Gastroesophageal sphincter (tissue), 4 donors: Measurements from ENCODE around the gene IL20RB. TPM values are rescaled to one million over a fixed set of nuclear protein-coding genes. Genes with fewer than 3 reads are reported as not detected.
A peak's percentile ranks its signal among the peaks of the same experiment; 100 is the strongest.
"Not testable (repeated sequence)": the region's sequence is repeated elsewhere in the genome, so short reads cannot be mapped to it uniquely, and the experiment has no call there.

Experiments used
- ATAC-seq: fragments of 150-250 bp; one replicate; pipeline ENCODE4 v1.9.1; 2016; ENCODE audit warnings: mild to moderate bottlenecking, moderate library complexity
- H3K27ac ChIP-seq, 4 donors: fragments of 200-600 bp; sonication (generic) in 3 of 4; 1 replicate in 3 of 4; 2 replicates in 1 of 4; pipeline ENCODE4 v1.5.1; 2016 to 2019
- H3K27me3 ChIP-seq: fragments of 200-600 bp; sonication (generic); one replicate; pipeline ENCODE4 v1.5.1; 2019
- H3K36me3 ChIP-seq, 2 donors: fragments of 200-600 bp; sonication (generic); one replicate each; pipeline ENCODE4 v1.5.1; 2019; ENCODE audit warnings: control low read depth in 1 of 2
- H3K4me1 ChIP-seq, 3 donors: fragments of 200-600 bp; sonication (generic); 1 replicate in 2 of 3; 2 replicates in 1 of 3; pipeline ENCODE4 v1.5.1; 2016 to 2019; ENCODE audit warnings: control low read depth in 2 of 3
- H3K4me3 ChIP-seq, 2 donors: fragments of 200-600 bp; sonication (generic); one replicate each; pipeline ENCODE4 v1.5.1; 2019; ENCODE audit warnings: mild to moderate bottlenecking in 1 of 2, moderate library complexity in 1 of 2
- H3K9me3 ChIP-seq, 3 donors: fragments of 200-600 bp; sonication (generic); one replicate each; pipeline ENCODE4 v1.5.1; 2017 to 2019; ENCODE audit warnings: control low read depth in 2 of 3
- CTCF ChIP-seq, 4 experiments: fragments of 200-600 bp in 2 of 4; fragments of 450-650 bp in 2 of 4; sonication (generic) in 1 of 4; IDR thresholded peaks; one replicate each; pipeline ENCODE4 v1.5.1; 2017 to 2019; ENCODE audit warnings: antibody characterized with exemption in 4 of 4, mild to moderate bottlenecking in 2 of 4, moderate library complexity in 2 of 4
- EP300 ChIP-seq: sonication (generic); formaldehyde crosslinking; IDR thresholded peaks from one replicate; pipeline ENCODE4 v1.6.1; 2017; ENCODE audit warnings: antibody characterized with exemption, mild to moderate bottlenecking
- POLR2A ChIP-seq, 2 donors: fragments of 450-650 bp; IDR thresholded peaks; one replicate each; pipeline ENCODE4 v1.6.1; 2017; ENCODE audit warnings: antibody characterized with exemption in 2 of 2, mild to moderate bottlenecking in 2 of 2, moderate library complexity in 1 of 2
- POLR2AphosphoS5 ChIP-seq: sonication (generic); formaldehyde crosslinking; IDR thresholded peaks from one replicate; pipeline ENCODE4 v1.6.1; 2017; ENCODE audit warnings: antibody characterized with exemption
- WGBS, 2 donors: methylation state at CpG; one replicate each; pipeline ENCODE4 v1.1.5; 2018; ENCODE audit warnings: low coverage in 1 of 2; 5-methylcytosine and 5-hydroxymethylcytosine counted together
- total RNA-seq, 4 donors: library from RNA; depleted of rRNA; stranded (reverse); fragments of >200 nt; gene quantifications; one replicate each; pipeline ENCODE4 v1.1.0, GENCODE V29; 2016

The IL20RB gene
- total RNA-seq, 4 donors from 2014 or later, result 0.62 to 7.3 (median 1.0) TPM

GRCh38 chr3:137010137-137010536 lies 52.4 kb downstream of the IL20RB start:
- Histone ChIP-seq H3K27ac (no peak overlapping the region), H3K9me3 (no peaks in the 10 kb centered on the region), H3K4me1 (peaks cover 0 to 14% (median 0%) of the 10 kb centered on the region in 3 donors), H3K36me3 (no peaks in the 10 kb centered on the region), H3K27me3 (no peaks in the 10 kb centered on the region), H3K4me3 (no peak overlapping the region)
- TF ChIP-seq CTCF (IDR thresholded peaks at IDR 0.05) (no peak), POLR2A (IDR thresholded peaks at IDR 0.05) (no peak), EP300 (no peak), POLR2AphosphoS5 (no peak)
- 86 to 98% methylated on average over 4 to 6 of the region's 6 CpGs for WGBS, 2 donors
- ATAC-seq, result no peak

- H3K9me3 ChIP-seq, result no peaks in the 10 kb centered on the region
- no peaks in the 10 kb centered on the region for H3K36me3 ChIP-seq
- H3K27me3 ChIP-seq, result no peaks in the 10 kb centered on the region
- peaks cover 0 to 14% (median 0%) of the 10 kb centered on the region in 3 donors for H3K4me1 ChIP-seq
- 83 to 90% methylated on average over 2 of the region's 4 CpGs for WGBS, 2 donors
- no peak overlapping the region for H3K4me3 ChIP-seq
- TF ChIP-seq POLR2A (IDR thresholded peaks at IDR 0.05), result no peak
- no peak for TF ChIP-seq POLR2AphosphoS5
- ATAC-seq, result no peak
- H3K27ac ChIP-seq, result no peak overlapping the region
Observed at GRCh38 chr3:137011153-137011552, 53.4 kb downstream of the IL20RB start.

- Histone ChIP-seq H3K36me3 (no peaks in the 10 kb centered on the region), H3K9me3 (no peaks in the 10 kb centered on the region), H3K27me3 (no peaks in the 10 kb centered on the region), H3K4me3 (no peak overlapping the region), H3K27ac (no peak overlapping the region), H3K4me1 (peaks cover 0 to 14% (median 0%) of the 10 kb centered on the region in 3 donors)
- WGBS, 2 donors, result 10 to 56% methylated on average over 1 of the region's 3 CpGs
- TF ChIP-seq POLR2AphosphoS5 (no peak), EP300 (no peak), POLR2A (IDR thresholded peaks at IDR 0.05) (no peak)
- no peak for ATAC-seq
Observed at GRCh38 chr3:137012097-137012501, 54.3 kb downstream of the IL20RB start.

GRCh38 chr3:137013951-137014688 lies 56.3 kb downstream of the IL20RB start:
- peak; percentile 91 for ATAC-seq
- H3K4me3 ChIP-seq, result peak overlapping the region; percentile 53 to 59
- peaks cover 0 to 14% (median 0%) of the 10 kb centered on the region in 3 donors for H3K4me1 ChIP-seq
- H3K36me3 ChIP-seq, result no peaks in the 10 kb centered on the region
- no peaks in the 10 kb centered on the region for H3K9me3 ChIP-seq
- 3 to 8% methylated on average over 10 to 18 of the region's 18 CpGs for WGBS, 2 donors
- H3K27me3 ChIP-seq, result no peaks in the 10 kb centered on the region
- TF ChIP-seq CTCF (IDR thresholded peaks at IDR 0.05) (peak; percentile 84 to 97 (median 94)), EP300 (no peak)
- H3K27ac ChIP-seq, result peak overlapping the region; percentile 56 to 79 (median 74)

GRCh38 chr3:137017316-137017715 lies 59.5 kb downstream of the IL20RB start:
- not testable (repeated sequence) for ATAC-seq, H3K9me3 ChIP-seq, H3K4me3 ChIP-seq, H3K27ac ChIP-seq, H3K36me3 ChIP-seq, H3K27me3 ChIP-seq
- H3K4me1 ChIP-seq, result peaks cover 0 to 14% (median 0%) of the 10 kb centered on the region in 3 donors
- 86% methylated on average over 1 of the region's 1 CpG for WGBS, 2 donors

- TF ChIP-seq POLR2AphosphoS5 (no peak), POLR2A (IDR thresholded peaks at IDR 0.05) (no peak), EP300 (no peak)
- 26 to 55% methylated on average over 3 to 4 of the region's 5 CpGs for WGBS, 2 donors
- H3K4me1 ChIP-seq, result no peaks in the 10 kb centered on the region
- no peak overlapping the region for H3K27ac ChIP-seq
- H3K9me3 ChIP-seq, result no peaks in the 10 kb centered on the region
- H3K27me3 ChIP-seq, result no peaks in the 10 kb centered on the region
- no peaks in the 10 kb centered on the region for H3K36me3 ChIP-seq
- no peak for ATAC-seq
- H3K4me3 ChIP-seq, result no peak overlapping the region
Observed at GRCh38 chr3:137020315-137020714, 62.5 kb downstream of the IL20RB start.

- no peak for ATAC-seq
- no peaks in the 10 kb centered on the region for H3K9me3 ChIP-seq
- TF ChIP-seq POLR2A (IDR thresholded peaks at IDR 0.05) (no peak), EP300 (no peak), POLR2AphosphoS5 (no peak), CTCF (IDR thresholded peaks at IDR 0.05) (no peak)
- H3K36me3 ChIP-seq, result no peaks in the 10 kb centered on the region
- 80 to 94% methylated on average over 2 of the region's 2 CpGs for WGBS, 2 donors
- H3K27ac ChIP-seq, result no peak overlapping the region
- no peak overlapping the region for H3K4me3 ChIP-seq
- H3K4me1 ChIP-seq, result no peaks in the 10 kb centered on the region
- no peaks in the 10 kb centered on the region for H3K27me3 ChIP-seq
Observed at GRCh38 chr3:137020888-137021287, 63.1 kb downstream of the IL20RB start.
